ENCODE results near the gene UMAD1. TPM values are rescaled to one million over a fixed set of nuclear protein-coding genes. Genes with fewer than 3 reads are reported as not detected.

Gene UMAD1
- total and polyA plus RNA-seq, 2 of the 13 experiments (the other 11 are each of a cell fraction or from before 2014, with no cell fraction given), result 16.8 to 17.6 TPM

DNA sequence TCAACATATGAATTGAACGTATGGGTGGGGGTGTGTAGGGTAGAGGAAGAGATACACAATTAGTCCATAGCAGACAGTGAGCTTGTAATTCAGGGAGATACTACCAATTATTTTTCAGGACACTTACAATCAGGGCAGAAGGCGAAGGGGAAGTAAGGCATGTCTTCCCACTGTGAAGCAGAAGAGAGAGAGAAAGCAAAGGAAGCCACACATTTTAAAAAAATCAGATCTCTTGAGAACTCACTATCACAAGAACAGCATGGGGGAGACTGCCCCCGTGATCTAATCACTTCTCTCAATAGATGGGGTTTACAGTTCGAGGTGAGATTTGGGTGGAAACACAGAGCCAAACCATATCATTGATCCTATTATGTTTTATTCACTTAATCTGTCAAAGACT is 194.2 kb downstream of the UMAD1 start (continued):
- TF ChIP-seq NFIB (CRISPR knock-in tag; IDR thresholded peaks at IDR 0.05; ENCODE audit: borderline replicate concordance), result no peak
- TF ChIP-seq, protein P1, sequence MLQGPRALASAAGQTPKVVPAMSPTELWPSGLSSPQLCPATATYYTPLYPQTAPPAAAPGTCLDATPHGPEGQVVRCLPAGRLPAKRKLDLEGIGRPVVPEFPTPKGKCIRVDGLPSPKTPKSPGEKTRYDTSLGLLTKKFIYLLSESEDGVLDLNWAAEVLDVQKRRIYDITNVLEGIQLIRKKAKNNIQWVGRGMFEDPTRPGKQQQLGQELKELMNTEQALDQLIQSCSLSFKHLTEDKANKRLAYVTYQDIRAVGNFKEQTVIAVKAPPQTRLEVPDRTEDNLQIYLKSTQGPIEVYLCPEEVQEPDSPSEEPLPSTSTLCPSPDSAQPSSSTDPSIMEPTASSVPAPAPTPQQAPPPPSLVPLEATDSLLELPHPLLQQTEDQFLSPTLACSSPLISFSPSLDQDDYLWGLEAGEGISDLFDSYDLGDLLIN (CRISPR knock-in tag; IDR thresholded peaks at IDR 0.05; ENCODE audit: borderline replicate concordance), result no peak
- TF ChIP-seq ZBTB8A (CRISPR knock-in tag; IDR thresholded peaks at IDR 0.05; ENCODE audit: borderline replicate concordance, low read depth), result no peak
- TF ChIP-seq ZNF570 (CRISPR knock-in tag; IDR thresholded peaks at IDR 0.05; ENCODE audit: borderline replicate concordance), result no peak

DNA sequence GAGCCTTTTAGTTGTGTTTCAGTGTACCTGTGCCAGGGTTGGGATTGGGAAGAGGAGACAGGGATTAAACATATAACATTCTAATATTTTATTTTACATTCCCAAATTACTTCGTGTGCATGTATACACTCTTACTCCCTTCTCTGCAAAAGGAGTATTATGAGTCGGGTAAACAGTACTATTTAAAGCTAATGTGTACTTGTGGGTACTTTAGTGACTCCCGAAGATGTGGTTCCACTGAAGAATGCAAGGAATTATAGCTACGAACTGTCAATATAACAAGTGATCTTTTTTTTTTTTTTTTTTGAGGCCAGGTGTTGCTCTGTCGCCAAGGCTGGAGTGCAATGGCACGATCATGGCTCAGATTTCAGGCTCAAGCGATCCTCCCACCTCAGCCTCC is 200.5 kb downstream of the UMAD1 start:
- in situ Hi-C loops (cut with HindIII; ENCODE audit: extremely low pct_ligation_motif_present, low pct_unique_long_range_greater_than_20kb), result no loop called here
- no peak for ATAC-seq
- FAIRE-seq, result no peak
- TF ChIP-seq ZFP36L1 (CRISPR knock-in tag; IDR thresholded peaks at IDR 0.05) (no peak), RXRB (CRISPR knock-in tag; IDR thresholded peaks at IDR 0.05; ENCODE audit: borderline replicate concordance) (no peak), ZBTB7A (CRISPR knock-in tag; IDR thresholded peaks at IDR 0.05) (no peak), TSC22D2 (CRISPR knock-in tag; IDR thresholded peaks at IDR 0.05; ENCODE audit: borderline replicate concordance) (no peak), GABPB1 (CRISPR knock-in tag; IDR thresholded peaks at IDR 0.05) (no peak), ZNF451 (CRISPR knock-in tag; IDR thresholded peaks at IDR 0.05) (no peak), CHCHD3 (CRISPR knock-in tag; IDR thresholded peaks at IDR 0.05) (no peak), NFE2L2 (IDR thresholded peaks at IDR 0.05; ENCODE audit: low read length) (no peak)
- TF ChIP-seq, protein P2, sequence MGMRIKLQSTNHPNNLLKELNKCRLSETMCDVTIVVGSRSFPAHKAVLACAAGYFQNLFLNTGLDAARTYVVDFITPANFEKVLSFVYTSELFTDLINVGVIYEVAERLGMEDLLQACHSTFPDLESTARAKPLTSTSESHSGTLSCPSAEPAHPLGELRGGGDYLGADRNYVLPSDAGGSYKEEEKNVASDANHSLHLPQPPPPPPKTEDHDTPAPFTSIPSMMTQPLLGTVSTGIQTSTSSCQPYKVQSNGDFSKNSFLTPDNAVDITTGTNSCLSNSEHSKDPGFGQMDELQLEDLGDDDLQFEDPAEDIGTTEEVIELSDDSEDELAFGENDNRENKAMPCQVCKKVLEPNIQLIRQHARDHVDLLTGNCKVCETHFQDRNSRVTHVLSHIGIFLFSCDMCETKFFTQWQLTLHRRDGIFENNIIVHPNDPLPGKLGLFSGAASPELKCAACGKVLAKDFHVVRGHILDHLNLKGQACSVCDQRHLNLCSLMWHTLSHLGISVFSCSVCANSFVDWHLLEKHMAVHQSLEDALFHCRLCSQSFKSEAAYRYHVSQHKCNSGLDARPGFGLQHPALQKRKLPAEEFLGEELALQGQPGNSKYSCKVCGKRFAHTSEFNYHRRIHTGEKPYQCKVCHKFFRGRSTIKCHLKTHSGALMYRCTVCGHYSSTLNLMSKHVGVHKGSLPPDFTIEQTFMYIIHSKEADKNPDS (CRISPR knock-in tag; IDR thresholded peaks at IDR 0.05), result no peak
- TF ChIP-seq, protein P3, sequence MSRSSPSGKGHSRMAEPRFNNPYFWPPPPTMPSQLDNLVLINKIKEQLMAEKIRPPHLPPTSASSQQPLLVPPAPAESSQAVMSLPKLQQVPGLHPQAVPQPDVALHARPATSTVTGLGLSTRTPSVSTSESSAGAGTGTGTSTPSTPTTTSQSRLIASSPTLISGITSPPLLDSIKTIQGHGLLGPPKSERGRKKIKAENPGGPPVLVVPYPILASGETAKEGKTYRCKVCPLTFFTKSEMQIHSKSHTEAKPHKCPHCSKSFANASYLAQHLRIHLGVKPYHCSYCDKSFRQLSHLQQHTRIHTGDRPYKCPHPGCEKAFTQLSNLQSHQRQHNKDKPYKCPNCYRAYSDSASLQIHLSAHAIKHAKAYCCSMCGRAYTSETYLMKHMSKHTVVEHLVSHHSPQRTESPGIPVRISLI (CRISPR knock-in tag; IDR thresholded peaks at IDR 0.05; ENCODE audit: borderline replicate concordance), result no peak
- TF ChIP-seq, protein P4, sequence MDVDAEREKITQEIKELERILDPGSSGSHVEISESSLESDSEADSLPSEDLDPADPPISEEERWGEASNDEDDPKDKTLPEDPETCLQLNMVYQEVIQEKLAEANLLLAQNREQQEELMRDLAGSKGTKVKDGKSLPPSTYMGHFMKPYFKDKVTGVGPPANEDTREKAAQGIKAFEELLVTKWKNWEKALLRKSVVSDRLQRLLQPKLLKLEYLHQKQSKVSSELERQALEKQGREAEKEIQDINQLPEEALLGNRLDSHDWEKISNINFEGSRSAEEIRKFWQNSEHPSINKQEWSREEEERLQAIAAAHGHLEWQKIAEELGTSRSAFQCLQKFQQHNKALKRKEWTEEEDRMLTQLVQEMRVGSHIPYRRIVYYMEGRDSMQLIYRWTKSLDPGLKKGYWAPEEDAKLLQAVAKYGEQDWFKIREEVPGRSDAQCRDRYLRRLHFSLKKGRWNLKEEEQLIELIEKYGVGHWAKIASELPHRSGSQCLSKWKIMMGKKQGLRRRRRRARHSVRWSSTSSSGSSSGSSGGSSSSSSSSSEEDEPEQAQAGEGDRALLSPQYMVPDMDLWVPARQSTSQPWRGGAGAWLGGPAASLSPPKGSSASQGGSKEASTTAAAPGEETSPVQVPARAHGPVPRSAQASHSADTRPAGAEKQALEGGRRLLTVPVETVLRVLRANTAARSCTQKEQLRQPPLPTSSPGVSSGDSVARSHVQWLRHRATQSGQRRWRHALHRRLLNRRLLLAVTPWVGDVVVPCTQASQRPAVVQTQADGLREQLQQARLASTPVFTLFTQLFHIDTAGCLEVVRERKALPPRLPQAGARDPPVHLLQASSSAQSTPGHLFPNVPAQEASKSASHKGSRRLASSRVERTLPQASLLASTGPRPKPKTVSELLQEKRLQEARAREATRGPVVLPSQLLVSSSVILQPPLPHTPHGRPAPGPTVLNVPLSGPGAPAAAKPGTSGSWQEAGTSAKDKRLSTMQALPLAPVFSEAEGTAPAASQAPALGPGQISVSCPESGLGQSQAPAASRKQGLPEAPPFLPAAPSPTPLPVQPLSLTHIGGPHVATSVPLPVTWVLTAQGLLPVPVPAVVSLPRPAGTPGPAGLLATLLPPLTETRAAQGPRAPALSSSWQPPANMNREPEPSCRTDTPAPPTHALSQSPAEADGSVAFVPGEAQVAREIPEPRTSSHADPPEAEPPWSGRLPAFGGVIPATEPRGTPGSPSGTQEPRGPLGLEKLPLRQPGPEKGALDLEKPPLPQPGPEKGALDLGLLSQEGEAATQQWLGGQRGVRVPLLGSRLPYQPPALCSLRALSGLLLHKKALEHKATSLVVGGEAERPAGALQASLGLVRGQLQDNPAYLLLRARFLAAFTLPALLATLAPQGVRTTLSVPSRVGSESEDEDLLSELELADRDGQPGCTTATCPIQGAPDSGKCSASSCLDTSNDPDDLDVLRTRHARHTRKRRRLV (CRISPR knock-in tag; IDR thresholded peaks at IDR 0.05), result no peak

More for the DNA sequence above, 200.5 kb downstream of the UMAD1 start:
- no peak overlapping the region for H3K9ac ChIP-seq (ENCODE audit: insufficient read depth, low read depth, low read length)
- no peaks in the 10 kb centered on the region for H4K20me1 ChIP-seq (ENCODE audit: insufficient read depth, low read length)
- H3K27ac ChIP-seq (ENCODE audit: extremely low read length, insufficient read depth, low read length), result no peak overlapping the region
- H3K36me3 ChIP-seq (replicated peaks in 1 of 2; ENCODE audit: control insufficient read depth in 1 of 2, insufficient read depth in 2 of 2, low read length in 2 of 2), result no peaks in the 10 kb centered on the region
- no peak overlapping the region for H2AFZ ChIP-seq (ENCODE audit: low read length)
- DNase-seq (ENCODE audit: low spot score), result no peak
- POLR2A ChIA-PET, result no interaction called here
- no peaks in the 10 kb centered on the region for H3K9me3 ChIP-seq (ENCODE audit: low read length)
- intact Hi-C loops (cut with micrococcal nuclease; ENCODE audit: unreplicated experiment), result no loop called here
- H3K4me3 ChIP-seq (replicated peaks in 1 of 3; ENCODE audit: insufficient read depth in 1 of 3, low read depth in 2 of 3, low read length in 3 of 3), result no peak overlapping the region
- WGBS (ENCODE audit: low lambda C conversion rate), result 94% methylated on average over 7 of the region's 7 CpGs
- no peak overlapping the region for H3K4me2 ChIP-seq (ENCODE audit: low read depth, low read length)
- no peaks in the 10 kb centered on the region for H3K4me1 ChIP-seq (ENCODE audit: insufficient read depth, low read length)
- no peaks in the 10 kb centered on the region for H3K79me2 ChIP-seq (ENCODE audit: insufficient read depth, low read length)
- no TSS peak for BruUV-seq (replicated peaks)
- CTCF ChIA-PET (ENCODE audit: low intra/inter-chr PET ratio, low total read pairs), result no interaction called here
- no peaks in the 10 kb centered on the region for H3K27me3 ChIP-seq (ENCODE audit: control insufficient read depth in 1 of 2, insufficient read depth in 2 of 2, low read length in 2 of 2)
